Measurements from ENCODE around the gene PIP5K1A.

DNA sequence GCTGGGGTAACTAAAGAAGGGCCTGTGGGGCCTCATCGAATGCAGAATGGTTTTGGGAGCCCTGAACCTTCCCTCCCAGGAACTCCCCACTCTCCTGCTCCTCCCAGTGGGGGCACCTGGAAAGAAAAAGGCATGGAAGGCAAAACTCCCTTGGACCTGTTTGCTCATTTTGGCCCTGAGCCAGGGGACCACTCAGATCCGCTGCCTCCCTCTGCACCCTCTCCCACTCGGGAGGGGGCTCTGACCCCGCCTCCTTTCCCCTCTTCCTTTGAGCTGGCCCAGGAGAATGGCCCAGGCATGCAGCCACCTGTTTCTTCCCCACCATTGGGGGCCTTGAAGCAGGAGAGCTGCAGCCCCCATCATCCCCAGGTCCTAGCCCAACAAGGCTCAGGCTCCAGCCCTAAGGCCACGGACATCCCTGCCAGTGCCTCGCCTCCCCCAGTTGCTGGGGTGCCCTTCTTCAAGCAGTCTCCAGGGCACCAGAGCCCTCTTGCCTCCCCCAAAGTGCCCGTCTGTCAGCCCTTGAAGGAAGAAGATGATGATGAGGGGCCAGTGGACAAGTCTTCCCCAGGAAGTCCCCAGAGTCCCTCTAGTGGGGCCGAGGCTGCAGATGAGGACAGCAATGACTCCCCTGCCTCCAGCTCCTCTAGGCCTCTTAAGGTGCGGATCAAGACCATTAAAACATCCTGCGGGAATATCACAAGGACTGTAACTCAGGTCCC lies 88.4 kb downstream of the PIP5K1A start:
- no peak for TF ChIP-seq SUZ12 (IDR thresholded peaks at IDR 0.05; ENCODE audit: low read length)
- TF ChIP-seq HDAC6 (IDR thresholded peaks at IDR 0.05; ENCODE audit: low read depth, low read length): no peak
- no peak for TF ChIP-seq CTCF (IDR thresholded peaks at IDR 0.05; ENCODE audit: control extremely low read depth in 1 of 3, insufficient read depth in 1 of 3, low read depth in 1 of 3, low read length in 3 of 3)
- TF ChIP-seq POLR2AphosphoS5 (IDR thresholded peaks at IDR 0.05; ENCODE audit: low read depth, low read length): no peak

Data from H1 (cell line).